OCI-LY7 (cell line): Measurements from ENCODE around the gene PLCB1.

Experiments
- EZH2phosphoT487 ChIP-seq: fragments of 200-600 bp; sonication (generic); IDR thresholded peaks from 2 replicates; pipeline ENCODE4 v1.6.1; 2018; ENCODE audit warnings: low read depth, borderline replicate concordance, mild to moderate bottlenecking, mixed run types, antibody characterized with exemption, low read length, moderate library complexity, mixed read lengths
- TF ChIP-seq, protein P1 (sequence below): fragments of 200-600 bp; sonication (generic); conservative IDR thresholded peaks from 2 replicates; pipeline ENCODE4 v1.5.1; 2014; ENCODE audit warnings: mild to moderate bottlenecking, antibody characterized with exemption, low read length, moderate library complexity, mixed read lengths

DNA sequence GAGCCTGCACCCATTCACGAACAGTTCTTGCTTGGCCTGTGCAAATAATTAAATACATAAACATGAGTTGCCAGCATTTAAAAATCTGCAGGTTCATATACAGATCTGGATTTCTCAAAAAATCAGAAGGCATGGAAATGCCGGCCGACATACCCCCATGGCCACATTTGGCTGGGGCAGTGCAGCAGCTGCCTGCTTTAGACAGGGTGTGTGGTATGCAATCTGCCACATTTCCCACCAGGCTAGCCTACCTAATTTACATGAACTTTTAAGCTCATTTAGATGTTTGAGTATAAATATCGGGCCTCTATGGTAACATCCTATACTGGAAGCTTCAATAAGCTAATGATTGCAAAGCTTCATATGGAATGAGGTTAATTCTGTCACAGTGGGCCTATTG, 31.5 kb downstream of the PLCB1 start:
- TF ChIP-seq, protein P1, sequence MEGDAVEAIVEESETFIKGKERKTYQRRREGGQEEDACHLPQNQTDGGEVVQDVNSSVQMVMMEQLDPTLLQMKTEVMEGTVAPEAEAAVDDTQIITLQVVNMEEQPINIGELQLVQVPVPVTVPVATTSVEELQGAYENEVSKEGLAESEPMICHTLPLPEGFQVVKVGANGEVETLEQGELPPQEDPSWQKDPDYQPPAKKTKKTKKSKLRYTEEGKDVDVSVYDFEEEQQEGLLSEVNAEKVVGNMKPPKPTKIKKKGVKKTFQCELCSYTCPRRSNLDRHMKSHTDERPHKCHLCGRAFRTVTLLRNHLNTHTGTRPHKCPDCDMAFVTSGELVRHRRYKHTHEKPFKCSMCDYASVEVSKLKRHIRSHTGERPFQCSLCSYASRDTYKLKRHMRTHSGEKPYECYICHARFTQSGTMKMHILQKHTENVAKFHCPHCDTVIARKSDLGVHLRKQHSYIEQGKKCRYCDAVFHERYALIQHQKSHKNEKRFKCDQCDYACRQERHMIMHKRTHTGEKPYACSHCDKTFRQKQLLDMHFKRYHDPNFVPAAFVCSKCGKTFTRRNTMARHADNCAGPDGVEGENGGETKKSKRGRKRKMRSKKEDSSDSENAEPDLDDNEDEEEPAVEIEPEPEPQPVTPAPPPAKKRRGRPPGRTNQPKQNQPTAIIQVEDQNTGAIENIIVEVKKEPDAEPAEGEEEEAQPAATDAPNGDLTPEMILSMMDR = no peak
- no peak for TF ChIP-seq EZH2phosphoT487
